ENCODE measurements around the gene SMAP1.

Gene SMAP1

DNA sequence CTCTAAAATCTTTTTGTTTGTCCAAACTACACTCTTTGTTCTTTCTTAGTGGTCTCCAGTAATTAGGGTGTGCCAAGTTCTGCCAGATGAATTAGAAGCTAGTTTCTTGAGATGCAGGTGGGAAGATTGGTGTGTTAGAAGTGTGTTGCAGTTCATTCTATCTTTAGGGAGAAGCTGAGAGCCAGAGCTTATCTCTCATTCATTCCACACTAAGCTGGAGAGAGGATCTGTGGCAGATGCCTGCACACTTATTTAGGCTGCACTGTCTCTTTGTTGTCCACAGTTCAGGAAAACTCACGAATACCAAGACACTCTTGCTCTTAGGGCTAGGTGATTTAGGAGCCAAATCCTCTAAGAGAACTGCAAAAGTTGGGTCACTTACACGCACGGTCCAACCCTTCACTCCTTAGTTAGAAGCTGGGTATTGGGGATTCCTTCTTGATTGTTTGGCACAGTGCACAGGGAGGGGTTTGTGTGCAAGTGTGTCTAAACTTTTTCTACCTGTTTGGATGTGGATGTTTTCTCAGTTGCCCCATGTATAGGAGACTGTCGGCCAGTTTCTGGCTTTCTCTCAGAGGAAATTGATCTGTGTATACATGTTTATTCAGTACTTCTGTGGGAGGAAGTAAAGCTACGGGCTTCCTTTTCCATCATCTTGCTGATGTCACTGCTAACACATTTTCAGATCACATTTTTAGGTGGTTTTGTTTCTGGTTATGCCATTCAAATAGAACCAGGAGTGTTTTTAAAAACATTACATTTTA is 49.5 kb downstream of the SMAP1 start:
- ChIA-PET CTCF (interaction anchor here (0.9 to 1.7 kb wide), 5 partner anchors 10 to 168 kb away, joined by 3 to 5 read pairs (median 4); no protein-coding TSS in a partner anchor), POLR2A (no interaction called here)
- DNase-seq (ENCODE audit: low read depth, low spot score) = no peak
- no peak overlapping the region for H3K4me3 ChIP-seq (ENCODE audit: low read depth, low read length)
- TF ChIP-seq, protein P1, sequence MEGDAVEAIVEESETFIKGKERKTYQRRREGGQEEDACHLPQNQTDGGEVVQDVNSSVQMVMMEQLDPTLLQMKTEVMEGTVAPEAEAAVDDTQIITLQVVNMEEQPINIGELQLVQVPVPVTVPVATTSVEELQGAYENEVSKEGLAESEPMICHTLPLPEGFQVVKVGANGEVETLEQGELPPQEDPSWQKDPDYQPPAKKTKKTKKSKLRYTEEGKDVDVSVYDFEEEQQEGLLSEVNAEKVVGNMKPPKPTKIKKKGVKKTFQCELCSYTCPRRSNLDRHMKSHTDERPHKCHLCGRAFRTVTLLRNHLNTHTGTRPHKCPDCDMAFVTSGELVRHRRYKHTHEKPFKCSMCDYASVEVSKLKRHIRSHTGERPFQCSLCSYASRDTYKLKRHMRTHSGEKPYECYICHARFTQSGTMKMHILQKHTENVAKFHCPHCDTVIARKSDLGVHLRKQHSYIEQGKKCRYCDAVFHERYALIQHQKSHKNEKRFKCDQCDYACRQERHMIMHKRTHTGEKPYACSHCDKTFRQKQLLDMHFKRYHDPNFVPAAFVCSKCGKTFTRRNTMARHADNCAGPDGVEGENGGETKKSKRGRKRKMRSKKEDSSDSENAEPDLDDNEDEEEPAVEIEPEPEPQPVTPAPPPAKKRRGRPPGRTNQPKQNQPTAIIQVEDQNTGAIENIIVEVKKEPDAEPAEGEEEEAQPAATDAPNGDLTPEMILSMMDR (IDR thresholded peaks at IDR 0.05; ENCODE audit: insufficient read depth, low read length, missing control alignments) = no peak

DNA sequence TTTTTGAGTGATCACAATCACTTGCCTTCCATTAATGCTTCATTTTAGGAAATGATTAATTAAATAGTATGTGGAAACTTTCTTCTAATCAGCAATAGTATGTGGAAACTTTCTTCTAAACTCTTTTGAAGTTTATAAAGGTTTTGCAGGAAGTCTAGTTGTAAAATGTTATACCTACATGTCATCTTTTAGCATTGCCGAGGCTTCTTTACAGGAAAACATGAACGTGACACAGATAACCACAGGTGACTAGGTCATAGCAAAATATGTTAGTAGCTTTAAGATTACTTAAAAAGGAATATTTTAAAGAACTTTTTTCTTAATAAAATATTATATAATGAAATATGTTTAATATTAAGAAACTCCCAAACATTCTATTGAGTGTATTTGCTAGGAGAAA is 56.8 kb downstream of the SMAP1 start:
- no peak overlapping the region for H3K4me3 ChIP-seq (ENCODE audit: low read depth, low read length)
- CTCF ChIA-PET = interaction anchor here (0.7 kb wide), 2 partner anchors 15 to 16 kb away, joined by 3 read pairs; no protein-coding TSS in a partner anchor
- no peak for DNase-seq (ENCODE audit: low read depth, low spot score)
- POLR2A ChIA-PET = no interaction called here
- TF ChIP-seq, protein P1 (IDR thresholded peaks at IDR 0.05; ENCODE audit: insufficient read depth, low read length, missing control alignments) = no peak

DNA sequence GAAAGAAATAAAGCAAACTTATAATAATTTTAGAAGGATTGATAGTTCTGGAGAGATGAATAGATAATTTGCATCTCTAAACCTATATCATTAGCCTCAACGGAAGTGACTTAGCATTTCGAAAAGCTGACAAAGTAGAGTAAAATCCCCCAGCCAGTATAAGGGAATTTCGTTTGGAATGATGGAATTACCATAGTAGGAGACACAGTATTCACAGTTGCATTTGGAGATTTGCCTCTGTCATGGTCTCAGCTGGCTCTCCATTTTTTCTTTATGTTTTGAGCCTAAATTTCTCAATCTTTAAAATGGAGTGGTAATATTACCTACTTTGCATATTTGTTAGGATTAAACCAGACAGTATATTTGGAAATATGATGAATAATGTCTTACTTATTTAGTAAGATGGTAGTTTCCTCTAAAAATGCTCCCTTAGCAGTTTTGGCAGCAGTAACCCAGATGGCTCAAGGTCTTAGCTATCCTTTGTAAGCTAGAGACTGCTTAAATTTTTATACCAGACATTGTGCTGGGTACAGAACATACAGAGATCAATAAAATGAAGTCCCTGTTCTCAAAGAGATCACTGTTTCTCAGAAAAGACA is 58.2 kb downstream of the SMAP1 start:
- H3K4me3 ChIP-seq (ENCODE audit: low read depth, low read length) = no peak overlapping the region
- peak; percentile 10 for DNase-seq (ENCODE audit: low read depth, low spot score)
- ChIA-PET CTCF (interaction anchor here (1.4 to 1.8 kb wide), 3 partner anchors 19 to 158 kb away, joined by 4 to 8 read pairs (median 5); no protein-coding TSS in a partner anchor), POLR2A (interaction anchor here (0.6 kb wide), 1 partner anchor 16 kb away, joined by 3 read pairs; no protein-coding TSS in a partner anchor)
- TF ChIP-seq, protein P1 (IDR thresholded peaks at IDR 0.05; ENCODE audit: insufficient read depth, low read length, missing control alignments) = no peak

DNA sequence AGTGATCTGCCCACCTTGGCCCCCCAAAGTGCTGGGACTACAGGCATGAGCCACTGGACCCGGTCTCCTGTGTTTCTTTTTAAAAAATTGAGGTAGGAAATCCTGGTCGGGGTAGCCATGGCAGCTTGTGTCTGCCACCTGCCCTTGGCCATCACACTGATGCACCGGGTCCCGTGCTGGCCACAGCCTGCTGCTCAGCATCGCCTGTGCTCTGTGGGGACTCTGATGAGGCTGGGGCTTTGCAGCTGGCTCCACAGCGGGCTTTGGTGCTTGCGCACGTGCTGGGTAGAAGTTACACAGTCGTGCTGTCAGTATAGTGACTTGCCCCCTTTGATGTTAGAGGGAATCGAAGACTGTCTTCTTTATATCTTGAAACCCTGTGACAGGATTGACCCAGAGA is 66.7 kb downstream of the SMAP1 start:
- no peak overlapping the region for H3K4me3 ChIP-seq (ENCODE audit: low read depth, low read length)
- ChIA-PET CTCF (interaction anchor here (1.8 kb wide), 1 partner anchor 150 kb away, joined by 5 read pairs; no protein-coding TSS in a partner anchor), POLR2A (no interaction called here)
- TF ChIP-seq, protein P1 (IDR thresholded peaks at IDR 0.05; ENCODE audit: insufficient read depth, low read length, missing control alignments) = no peak
- DNase-seq (ENCODE audit: low read depth, low spot score) = no peak

DNA sequence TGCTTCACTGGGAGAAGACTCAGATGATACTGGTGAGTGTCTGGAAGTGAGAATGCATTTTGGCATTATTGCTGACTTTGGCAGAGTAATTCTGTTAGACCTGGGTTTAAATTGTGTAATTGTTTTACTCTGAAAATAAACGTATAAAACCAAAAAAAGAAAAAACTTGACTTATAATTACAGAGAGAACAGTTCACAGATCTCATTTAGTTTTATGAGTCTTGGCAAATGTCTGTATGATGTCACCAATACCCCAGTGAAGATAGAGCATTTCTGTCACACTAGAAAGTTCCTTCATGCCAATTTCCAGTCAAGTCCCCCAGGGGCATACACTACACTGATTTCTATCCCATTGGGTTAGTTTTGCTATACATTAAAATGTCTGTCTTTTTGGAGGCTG is 67.3 kb downstream of the SMAP1 start:
- no peak for DNase-seq (ENCODE audit: low read depth, low spot score)
- ChIA-PET POLR2A (no interaction called here), CTCF (no interaction called here)
- TF ChIP-seq, protein P1 (IDR thresholded peaks at IDR 0.05; ENCODE audit: insufficient read depth, low read length, missing control alignments) = no peak
- H3K4me3 ChIP-seq (ENCODE audit: low read depth, low read length) = no peak overlapping the region

DNA sequence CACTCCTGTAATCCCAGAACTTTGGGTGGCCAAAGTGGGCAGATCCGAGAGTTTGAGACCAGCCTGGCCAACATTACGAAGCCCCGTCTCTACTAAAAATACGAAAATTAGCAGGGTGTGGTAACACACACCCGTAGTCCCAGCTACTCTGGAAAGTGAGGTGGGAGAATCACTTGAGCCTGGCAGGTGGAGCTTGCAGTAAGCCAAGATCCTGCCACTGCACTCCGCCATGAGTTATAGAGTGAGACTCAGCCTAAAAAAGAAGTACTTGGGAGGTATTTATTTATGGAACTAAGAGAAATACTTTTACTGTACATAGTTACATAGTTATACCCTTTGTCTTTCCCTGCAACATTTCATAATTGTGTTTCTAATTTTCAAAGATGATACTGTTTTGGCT is 67.8 kb downstream of the SMAP1 start:
- ChIA-PET POLR2A (no interaction called here), CTCF (no interaction called here)
- TF ChIP-seq, protein P1 (IDR thresholded peaks at IDR 0.05; ENCODE audit: insufficient read depth, low read length, missing control alignments) = no peak
- no peak for DNase-seq (ENCODE audit: low read depth, low spot score)
- H3K4me3 ChIP-seq (ENCODE audit: low read depth, low read length) = no peak overlapping the region

All from AG04449 (cell line).